SIG-M5 (cell line): ENCODE results near the gene ARFGAP3.

Experiments used
- DNase-seq: peaks from one replicate; lab custom pipeline; 2025; lab: John Stamatoyannopoulos, UW

ARFGAP3 gene

GRCh38 chr22:42863349-42863961 lies 6.4 kb upstream of the ARFGAP3 start:
- DNase-seq: no peak

- DNase-seq: no peak
These were observed 5.1 kb upstream of the ARFGAP3 start for GRCh38 chr22:42862045-42862734.

GRCh38 chr22:42860968-42861367 lies 3.9 kb upstream of the ARFGAP3 start:
- no peak for DNase-seq

- no peak for DNase-seq
These were observed 890 bp upstream of the ARFGAP3 start for GRCh38 chr22:42857845-42858481.

- DNase-seq: no peak
These were observed 751 bp downstream of the ARFGAP3 start for GRCh38 chr22:42856179-42856864.

GRCh38 chr22:42855721-42856120 lies 1.4 kb downstream of the ARFGAP3 start:
- no peak for DNase-seq

- no peak for DNase-seq
These were observed 1.9 kb downstream of the ARFGAP3 start for GRCh38 chr22:42855211-42855610.

GRCh38 chr22:42848941-42849550 lies 8.0 kb downstream of the ARFGAP3 start:
- no peak for DNase-seq

GRCh38 chr22:42847110-42847509 lies 10.0 kb downstream of the ARFGAP3 start:
- DNase-seq: no peak

GRCh38 chr22:42844756-42845155 lies 12.3 kb downstream of the ARFGAP3 start:
- DNase-seq: no peak

GRCh38 chr22:42842658-42843370 lies 14.3 kb downstream of the ARFGAP3 start:
- DNase-seq: no peak

GRCh38 chr22:42841444-42841843 lies 15.6 kb downstream of the ARFGAP3 start:
- DNase-seq: no peak

- DNase-seq: no peak
These were observed 19.5 kb downstream of the ARFGAP3 start for GRCh38 chr22:42837556-42837955.

- DNase-seq: no peak
These were observed 21.0 kb downstream of the ARFGAP3 start for GRCh38 chr22:42836026-42836425.

GRCh38 chr22:42834177-42834949 lies 22.7 kb downstream of the ARFGAP3 start:
- DNase-seq: no peak

GRCh38 chr22:42833104-42833503 lies 24.0 kb downstream of the ARFGAP3 start:
- no peak for DNase-seq

- DNase-seq: no peak
These were observed 25.4 kb downstream of the ARFGAP3 start for GRCh38 chr22:42831712-42832111.

GRCh38 chr22:42830161-42830560 lies 26.9 kb downstream of the ARFGAP3 start:
- no peak for DNase-seq

- DNase-seq: no peak
These were observed 27.8 kb downstream of the ARFGAP3 start for GRCh38 chr22:42829302-42829701.

- DNase-seq: no peak
These were observed 31.3 kb downstream of the ARFGAP3 start for GRCh38 chr22:42825796-42826195.

- DNase-seq: no peak
These were observed 35.7 kb downstream of the ARFGAP3 start for GRCh38 chr22:42821386-42821785.
